GM12874 (cell line): ENCODE data around the gene MOB3C.

ENCODE experiments used
- CTCF ChIP-seq: IDR thresholded peaks from 2 replicates; pipeline ENCODE4 v1.5.1; 2011; ENCODE audit warnings: low read depth, mild to moderate bottlenecking, control low read depth, low read length, moderate library complexity; ENCODE audit not compliant: insufficient read depth

MOB3C gene

GRCh38 chr1:46617108-46617800 is 643 bp upstream of the MOB3C start:
- TF ChIP-seq CTCF: no peak

GRCh38 chr1:46615735-46616134 is 876 bp downstream of the MOB3C start:
- TF ChIP-seq CTCF: no peak

GRCh38 chr1:46615088-46615487 is 1.5 kb downstream of the MOB3C start:
- no peak for TF ChIP-seq CTCF

- no peak for TF ChIP-seq CTCF
Observed at GRCh38 chr1:46614604-46614984, 2.0 kb downstream of the MOB3C start.

GRCh38 chr1:46613661-46614603 is 2.7 kb downstream of the MOB3C start:
- TF ChIP-seq CTCF: no peak

GRCh38 chr1:46612937-46613660 is 3.5 kb downstream of the MOB3C start:
- no peak for TF ChIP-seq CTCF

GRCh38 chr1:46611691-46612221 is 4.9 kb downstream of the MOB3C start:
- no peak for TF ChIP-seq CTCF
